Epithelial cell of esophagus (primary cell): ENCODE results near the gene OOSP3.
"Not testable (repeated sequence)": the region's sequence is repeated elsewhere in the genome, so short reads cannot be mapped to it uniquely, and the experiment has no call there.

Experiments used
- DNase-seq: peaks from one replicate; pipeline ENCODE4 v3.0.0; 2010; ENCODE audit warnings: low read depth
- H3K4me3 ChIP-seq: 2 replicates; pipeline ENCODE4 v1.5.1; 2011; ENCODE audit warnings: mild to moderate bottlenecking, low read length, control low read depth
- TF ChIP-seq, protein P1 (sequence below): IDR thresholded peaks from 2 replicates; pipeline ENCODE4 v1.5.1; 2011; ENCODE audit warnings: low read depth, mild to moderate bottlenecking, low read length, control low read depth, inconsistent platforms; ENCODE audit not compliant: insufficient read depth; ENCODE audit errors: missing control alignments

OOSP3 gene

DNA sequence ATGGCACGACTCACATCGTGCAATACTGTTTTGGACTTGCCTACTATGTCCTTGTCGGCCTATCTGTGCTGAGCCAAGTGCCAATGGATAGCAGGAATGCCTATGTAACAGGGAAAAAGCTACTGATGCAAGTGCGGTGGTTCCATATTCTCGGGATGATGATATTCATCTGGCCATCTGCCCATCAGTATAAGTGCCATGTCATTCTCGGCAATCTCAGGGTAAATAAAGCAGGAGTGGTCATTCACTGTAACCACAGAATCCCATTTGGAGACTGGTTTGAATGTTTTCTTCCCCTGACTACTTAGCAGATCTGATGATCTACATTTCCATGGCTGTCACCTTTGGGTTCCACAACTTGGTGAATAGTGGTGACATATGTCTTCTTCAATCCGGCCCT lies 20.1 kb downstream of the OOSP3 start:
- TF ChIP-seq, protein P1, sequence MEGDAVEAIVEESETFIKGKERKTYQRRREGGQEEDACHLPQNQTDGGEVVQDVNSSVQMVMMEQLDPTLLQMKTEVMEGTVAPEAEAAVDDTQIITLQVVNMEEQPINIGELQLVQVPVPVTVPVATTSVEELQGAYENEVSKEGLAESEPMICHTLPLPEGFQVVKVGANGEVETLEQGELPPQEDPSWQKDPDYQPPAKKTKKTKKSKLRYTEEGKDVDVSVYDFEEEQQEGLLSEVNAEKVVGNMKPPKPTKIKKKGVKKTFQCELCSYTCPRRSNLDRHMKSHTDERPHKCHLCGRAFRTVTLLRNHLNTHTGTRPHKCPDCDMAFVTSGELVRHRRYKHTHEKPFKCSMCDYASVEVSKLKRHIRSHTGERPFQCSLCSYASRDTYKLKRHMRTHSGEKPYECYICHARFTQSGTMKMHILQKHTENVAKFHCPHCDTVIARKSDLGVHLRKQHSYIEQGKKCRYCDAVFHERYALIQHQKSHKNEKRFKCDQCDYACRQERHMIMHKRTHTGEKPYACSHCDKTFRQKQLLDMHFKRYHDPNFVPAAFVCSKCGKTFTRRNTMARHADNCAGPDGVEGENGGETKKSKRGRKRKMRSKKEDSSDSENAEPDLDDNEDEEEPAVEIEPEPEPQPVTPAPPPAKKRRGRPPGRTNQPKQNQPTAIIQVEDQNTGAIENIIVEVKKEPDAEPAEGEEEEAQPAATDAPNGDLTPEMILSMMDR, result no peak
- no peak overlapping the region for H3K4me3 ChIP-seq
- DNase-seq, result no peak

DNA sequence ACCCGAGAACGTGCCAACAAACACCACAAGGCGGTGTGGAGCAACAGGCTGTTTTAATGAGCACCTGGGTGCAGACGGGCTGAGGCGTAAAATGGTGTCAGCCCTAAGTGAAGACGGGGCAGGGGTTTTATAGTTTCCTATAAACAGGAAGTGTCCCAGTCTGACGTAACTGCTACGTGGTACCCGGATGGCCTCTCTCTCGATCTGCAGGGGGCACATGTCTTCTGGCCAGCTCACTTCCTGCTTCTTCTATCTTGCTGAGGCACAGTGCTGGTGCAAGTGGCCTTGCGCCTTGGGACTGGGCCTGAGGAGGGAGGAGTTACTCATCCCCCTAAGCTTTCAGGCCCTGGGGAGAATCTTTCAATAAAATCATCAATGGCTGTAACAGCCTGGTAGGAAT lies 20.9 kb downstream of the OOSP3 start:
- H3K4me3 ChIP-seq, result no peak overlapping the region
- TF ChIP-seq, protein P1, result no peak
- DNase-seq, result no peak

DNA sequence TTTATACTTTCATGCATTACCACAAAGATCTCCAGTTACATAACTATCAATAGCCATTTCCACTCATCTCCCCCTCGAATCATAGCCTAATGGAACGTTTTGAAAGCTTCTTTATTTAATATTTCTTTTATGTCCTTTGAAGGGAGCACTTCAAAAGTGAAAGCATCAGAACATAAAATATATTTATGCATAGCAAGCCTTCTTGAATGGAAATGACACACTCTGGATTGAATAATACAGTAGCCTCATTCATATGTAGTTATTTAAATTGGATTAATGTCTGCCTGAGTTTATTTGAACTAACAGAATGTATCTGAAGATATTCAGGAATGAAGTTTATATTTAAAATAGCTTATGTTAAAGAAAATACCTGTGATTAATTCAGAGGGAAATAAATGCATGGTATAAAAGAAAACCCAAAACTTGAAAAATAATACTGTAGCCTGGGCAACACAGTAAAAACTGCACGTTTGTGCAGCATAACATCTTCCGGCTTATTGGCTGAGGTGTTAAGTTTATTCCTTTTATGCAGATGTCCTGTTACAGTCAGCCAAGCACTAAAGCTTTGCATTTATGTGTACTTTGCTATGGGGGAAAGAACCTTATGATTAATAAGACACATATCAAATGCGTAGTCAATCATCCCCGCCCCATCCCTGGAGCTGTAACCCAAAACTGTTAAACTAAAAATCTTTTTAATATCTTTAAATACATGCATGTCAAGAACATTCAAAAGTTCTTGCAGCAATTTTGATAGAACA lies 22.0 kb downstream of the OOSP3 start:
- H3K4me3 ChIP-seq, result no peak overlapping the region
- peak; percentile 17 for DNase-seq
- TF ChIP-seq, protein P1, result no peak

DNA sequence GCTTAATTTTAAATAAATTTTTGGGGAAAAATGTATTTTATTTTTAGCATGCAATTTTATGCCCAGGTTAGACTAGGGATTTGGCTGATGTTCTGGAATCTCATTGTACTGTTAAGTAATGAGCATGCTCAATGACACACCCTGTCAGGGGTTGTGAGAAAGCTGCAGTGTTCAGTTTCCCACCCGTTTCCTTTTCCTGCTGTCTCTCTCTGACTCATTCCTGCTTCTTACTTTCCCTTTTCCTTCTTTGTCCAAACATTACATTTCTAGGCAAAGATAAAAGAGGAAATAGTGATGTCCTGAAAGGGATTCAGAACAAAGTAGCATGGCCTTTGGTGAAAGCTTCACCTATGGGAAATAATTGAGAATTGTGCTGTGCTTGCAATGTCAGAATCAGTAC lies 22.7 kb downstream of the OOSP3 start:
- no peak overlapping the region for H3K4me3 ChIP-seq
- DNase-seq, result peak; percentile 89
- TF ChIP-seq, protein P1, result no peak

DNA sequence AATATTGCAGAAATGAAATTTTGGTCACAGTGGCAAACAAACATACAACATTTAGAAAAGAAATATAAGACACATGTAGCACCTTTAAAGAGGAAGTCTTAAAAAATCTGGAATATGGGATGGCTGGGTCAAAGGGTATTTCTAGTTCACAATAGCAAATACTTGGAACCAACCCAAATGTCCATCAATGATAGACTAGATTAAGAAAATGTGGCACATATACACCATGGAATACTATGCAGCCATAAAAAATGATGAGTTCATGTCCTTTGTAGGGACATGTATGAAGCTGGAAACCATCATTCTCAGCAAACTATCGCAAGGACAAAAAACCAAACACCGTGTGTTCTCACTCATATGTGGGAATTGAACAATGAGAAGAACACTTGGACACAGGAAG lies 25.0 kb downstream of the OOSP3 start:
- DNase-seq, H3K4me3 ChIP-seq: not testable (repeated sequence)

DNA sequence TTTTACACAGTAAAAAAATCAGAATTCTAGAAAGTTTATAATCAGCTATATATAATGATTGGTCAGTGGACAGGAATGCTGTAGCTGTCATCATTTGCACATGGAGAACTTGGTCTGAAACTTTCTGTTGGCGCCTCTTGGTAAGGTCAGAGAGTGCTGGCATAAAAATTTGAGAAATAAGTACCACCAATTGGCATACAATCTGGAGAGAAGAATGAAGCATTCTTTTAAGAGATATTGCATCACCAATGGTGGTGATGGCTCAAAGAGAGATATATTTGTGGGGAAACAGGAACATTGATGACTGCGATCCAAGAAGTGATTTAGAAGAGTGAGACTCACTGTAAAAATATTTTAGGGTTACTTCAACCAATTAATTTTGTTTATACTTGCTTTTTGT lies 39.9 kb downstream of the OOSP3 start:
- TF ChIP-seq, protein P1, result no peak
- peak; percentile 10 for DNase-seq
- no peak overlapping the region for H3K4me3 ChIP-seq

DNA sequence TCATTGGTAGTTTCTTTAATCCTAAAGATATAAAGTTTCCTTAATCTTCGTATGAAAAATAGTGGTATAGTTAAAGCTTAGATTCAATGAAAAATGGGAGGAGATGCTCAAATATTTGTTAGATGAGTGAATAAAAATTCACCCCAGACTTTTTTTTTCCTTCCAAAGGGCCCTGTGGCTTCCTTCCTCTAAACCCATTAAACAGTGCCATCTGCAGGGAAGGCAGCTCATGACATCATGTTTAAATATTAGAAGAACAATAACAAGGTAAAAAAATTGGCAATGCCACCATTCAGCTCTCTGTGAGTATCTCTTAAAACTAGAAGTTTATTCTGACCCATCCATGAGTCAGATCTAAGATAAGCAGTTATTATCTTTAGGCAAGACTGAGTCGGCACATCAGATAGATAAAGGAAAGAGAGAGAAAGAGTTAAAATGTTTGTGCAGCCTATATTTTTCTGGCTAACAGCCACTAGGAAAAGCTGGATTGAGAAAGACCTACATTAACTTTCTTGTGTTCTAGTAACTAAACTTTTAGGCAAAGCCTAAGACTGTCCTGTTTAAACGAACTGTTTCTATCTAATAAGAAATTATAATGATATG lies 40.5 kb downstream of the OOSP3 start:
- H3K4me3 ChIP-seq, result no peak overlapping the region
- TF ChIP-seq, protein P1, result peak; percentile 62
- DNase-seq, result peak; percentile 72
